OCI-LY7 (cell line): ENCODE results near the gene KLHL25.

Experiments
- CTCF ChIP-seq: fragments of 200-600 bp; sonication (generic); conservative IDR thresholded peaks from 2 replicates; pipeline ENCODE4 v1.5.1; 2014; ENCODE audit warnings: mild to moderate bottlenecking, antibody characterized with exemption, low read length, moderate library complexity, mixed read lengths
- EZH2phosphoT487 ChIP-seq: fragments of 200-600 bp; sonication (generic); IDR thresholded peaks from 2 replicates; pipeline ENCODE4 v1.6.1; 2018; ENCODE audit warnings: low read depth, borderline replicate concordance, mild to moderate bottlenecking, mixed run types, antibody characterized with exemption, low read length, moderate library complexity, mixed read lengths

- no peak for TF ChIP-seq CTCF
- TF ChIP-seq EZH2phosphoT487, result no peak
Observed at GRCh38 chr15:85828874-85829273, 34.1 kb upstream of the KLHL25 start.
